Medulla oblongata (tissue), 1 donor: Measurements from ENCODE around the gene MSL2.
"Not testable (repeated sequence)": the region's sequence is repeated elsewhere in the genome, so short reads cannot be mapped to it uniquely, and the experiment has no call there.

ENCODE experiments used
- DNase-seq: peaks from one replicate; pipeline ENCODE4 v3.0.0-alpha.2; 2015; ENCODE audit errors: extremely low spot score

MSL2 gene, protein sequence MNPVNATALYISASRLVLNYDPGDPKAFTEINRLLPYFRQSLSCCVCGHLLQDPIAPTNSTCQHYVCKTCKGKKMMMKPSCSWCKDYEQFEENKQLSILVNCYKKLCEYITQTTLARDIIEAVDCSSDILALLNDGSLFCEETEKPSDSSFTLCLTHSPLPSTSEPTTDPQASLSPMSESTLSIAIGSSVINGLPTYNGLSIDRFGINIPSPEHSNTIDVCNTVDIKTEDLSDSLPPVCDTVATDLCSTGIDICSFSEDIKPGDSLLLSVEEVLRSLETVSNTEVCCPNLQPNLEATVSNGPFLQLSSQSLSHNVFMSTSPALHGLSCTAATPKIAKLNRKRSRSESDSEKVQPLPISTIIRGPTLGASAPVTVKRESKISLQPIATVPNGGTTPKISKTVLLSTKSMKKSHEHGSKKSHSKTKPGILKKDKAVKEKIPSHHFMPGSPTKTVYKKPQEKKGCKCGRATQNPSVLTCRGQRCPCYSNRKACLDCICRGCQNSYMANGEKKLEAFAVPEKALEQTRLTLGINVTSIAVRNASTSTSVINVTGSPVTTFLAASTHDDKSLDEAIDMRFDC

DNA sequence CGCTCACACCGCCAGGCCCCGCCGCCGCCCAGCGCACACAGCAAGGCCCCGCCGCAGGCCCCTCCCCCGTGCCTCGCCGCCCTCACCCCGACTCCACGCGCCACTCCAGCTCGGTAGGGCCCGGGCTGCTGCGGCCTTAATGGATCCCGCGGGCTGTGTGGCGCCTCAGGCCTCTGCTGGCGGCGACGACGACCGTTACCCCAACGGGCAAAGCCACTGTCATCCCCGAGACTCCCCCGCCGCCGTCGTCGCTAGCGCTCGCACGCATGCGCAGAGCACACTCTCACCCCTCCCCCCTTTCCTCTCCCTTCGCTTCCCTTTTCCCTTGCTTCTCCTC, at the start of gene MSL2:
Gene MSL2, minus strand, starts transcription at position 272 of the 337 bp plus-strand sequence. CDS start 1,222 bp downstream, outside the sequence.
- no peak for DNase-seq

DNA sequence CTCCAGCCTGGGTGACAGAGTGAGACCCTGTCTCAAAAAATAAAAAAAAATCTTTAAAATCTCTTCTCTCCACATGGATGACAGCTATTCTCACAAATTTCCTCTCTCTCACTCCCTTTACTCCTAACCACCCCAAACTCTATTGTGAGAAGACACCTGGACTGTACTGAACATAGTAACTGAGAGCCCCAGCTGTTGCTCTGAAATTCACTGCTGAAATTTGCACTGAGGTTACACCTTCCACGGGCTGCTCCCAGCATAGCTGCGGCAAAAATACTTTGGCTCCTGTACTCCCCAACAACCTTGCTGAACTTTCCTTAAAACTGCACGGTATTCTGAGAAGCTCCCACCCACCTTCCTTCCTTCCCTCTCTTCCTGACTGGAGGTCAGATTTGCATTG, 49.6 kb upstream of the MSL2 start:
- DNase-seq: no peak

DNA sequence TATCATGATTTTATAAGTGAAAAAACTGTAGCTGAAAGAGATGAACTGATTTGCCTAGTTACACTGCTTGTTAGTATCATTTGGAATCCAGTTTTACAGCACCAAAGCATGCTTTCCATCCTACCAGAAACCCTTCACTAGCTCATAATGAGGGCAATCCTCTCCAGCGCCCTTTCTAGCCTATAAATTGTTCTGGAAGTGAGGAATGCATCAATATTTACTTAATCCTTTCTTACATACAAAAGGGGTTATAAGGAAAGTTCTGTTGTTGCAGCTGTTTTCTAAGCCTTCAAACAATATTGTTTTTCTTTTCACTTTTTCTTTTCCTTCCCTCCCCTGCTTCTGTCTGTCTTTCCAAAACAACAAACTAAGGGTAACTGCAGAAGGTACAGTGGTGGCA, 43.0 kb upstream of the MSL2 start:
- DNase-seq: no peak

DNA sequence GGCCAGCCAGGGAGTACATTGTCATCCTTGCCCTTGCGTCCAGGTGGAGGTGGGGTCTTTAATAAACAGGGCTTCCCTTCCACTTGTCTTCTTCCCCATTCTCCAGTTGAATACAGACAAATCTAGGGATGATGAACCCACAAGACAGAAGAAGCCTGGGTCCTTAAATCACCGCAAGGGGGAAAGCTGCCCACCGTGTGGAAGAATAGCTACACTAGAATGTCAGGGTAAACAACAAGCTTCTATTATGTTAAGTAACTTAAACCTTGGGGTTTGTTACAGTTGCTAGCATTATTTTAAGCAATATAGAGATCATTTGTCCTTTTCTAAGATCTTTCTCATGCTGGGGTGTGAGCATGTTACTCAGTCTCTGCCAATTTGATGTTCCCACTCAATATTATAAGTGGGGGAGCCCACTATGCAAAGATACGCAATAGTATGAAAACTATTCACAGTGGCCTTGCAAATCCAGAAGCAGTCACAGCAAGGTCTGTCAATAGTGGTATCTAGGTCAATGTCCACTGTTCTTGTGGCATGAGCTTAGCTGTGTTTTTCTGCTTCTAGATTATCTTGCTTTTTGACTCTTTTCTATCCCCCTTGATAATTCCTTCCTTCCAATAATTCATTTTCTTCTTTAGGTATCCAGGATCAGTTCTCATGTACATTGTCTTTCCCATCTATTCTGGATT, 42.0 kb upstream of the MSL2 start:
- DNase-seq: no peak

DNA sequence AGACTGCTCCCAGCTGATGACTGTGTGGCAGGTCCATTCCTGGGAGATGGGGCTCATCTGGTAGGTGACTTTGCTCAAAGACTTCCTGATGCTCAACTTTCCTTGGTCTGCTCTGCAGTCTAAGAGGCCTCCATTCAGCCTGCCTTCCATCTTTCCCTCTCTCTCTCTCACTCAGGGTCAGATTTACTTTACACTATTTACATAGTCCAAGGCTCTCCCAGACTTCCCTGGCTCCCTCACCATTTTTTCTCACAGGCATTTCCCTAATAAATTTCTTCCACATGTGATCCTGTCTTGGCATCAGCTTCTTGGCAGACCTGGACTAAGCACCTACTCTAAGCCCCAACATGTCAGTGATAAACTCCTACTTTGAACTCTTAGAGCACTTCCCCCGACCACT, 41.0 kb upstream of the MSL2 start:
- no peak for DNase-seq

DNA sequence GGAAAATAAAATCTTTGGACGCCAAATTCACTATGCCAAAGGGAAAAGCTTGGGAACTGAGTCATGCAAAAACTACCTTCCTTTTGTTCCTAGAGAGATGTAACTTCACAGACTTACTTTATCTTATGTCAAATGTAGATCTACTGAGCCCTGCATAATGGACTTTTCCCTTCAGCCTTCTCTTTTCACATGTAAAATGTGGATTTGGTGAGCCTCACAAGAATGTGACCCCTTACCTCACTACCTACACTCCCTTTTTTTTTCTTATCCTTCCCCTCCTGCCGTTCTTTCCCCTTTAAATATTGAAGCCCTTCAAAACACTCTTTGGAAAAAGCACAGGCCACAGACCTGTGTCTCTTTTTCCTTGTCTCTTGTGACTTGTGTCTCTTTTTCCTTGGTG, 40.0 kb upstream of the MSL2 start:
- no peak for DNase-seq

DNA sequence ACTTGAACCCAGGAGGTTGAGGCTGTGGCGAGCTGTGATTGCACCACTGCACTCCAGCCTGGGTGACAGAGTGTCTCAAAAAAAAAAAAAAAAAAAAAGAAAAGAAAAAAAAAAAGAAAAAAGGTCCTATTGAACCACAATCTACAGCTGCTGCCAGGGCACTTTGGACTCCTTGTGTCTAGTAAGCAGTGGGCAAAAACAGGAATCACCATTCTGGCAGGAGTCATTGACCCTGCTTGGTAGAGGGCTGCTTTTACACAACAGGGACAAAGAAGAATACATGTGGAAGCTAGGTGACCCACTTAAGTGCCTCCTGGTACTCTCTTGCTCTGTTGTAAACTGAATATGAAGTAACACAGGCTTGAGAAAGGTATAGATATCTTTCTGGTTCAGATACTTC, 39.4 kb upstream of the MSL2 start:
- no peak for DNase-seq

DNA sequence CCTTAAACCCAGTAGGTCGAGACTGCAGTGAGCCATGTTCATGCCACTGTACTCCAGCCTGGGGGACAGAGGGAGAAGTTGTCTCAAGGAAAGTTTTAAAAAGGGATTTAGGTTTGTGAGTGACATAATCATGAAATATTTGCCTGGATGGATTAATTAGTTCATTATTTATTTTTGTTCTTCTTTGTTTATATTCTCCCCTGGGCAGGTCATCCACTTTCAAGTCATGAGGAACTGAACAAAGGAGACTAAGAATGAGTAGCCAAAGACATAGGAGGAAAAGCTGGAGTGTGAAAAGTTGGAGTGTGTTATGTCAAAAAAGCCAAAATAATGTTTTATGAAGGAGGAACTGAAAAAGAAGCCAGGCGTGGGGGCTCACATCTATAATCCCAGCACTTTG, 36.3 kb upstream of the MSL2 start:
- DNase-seq: no peak

DNA sequence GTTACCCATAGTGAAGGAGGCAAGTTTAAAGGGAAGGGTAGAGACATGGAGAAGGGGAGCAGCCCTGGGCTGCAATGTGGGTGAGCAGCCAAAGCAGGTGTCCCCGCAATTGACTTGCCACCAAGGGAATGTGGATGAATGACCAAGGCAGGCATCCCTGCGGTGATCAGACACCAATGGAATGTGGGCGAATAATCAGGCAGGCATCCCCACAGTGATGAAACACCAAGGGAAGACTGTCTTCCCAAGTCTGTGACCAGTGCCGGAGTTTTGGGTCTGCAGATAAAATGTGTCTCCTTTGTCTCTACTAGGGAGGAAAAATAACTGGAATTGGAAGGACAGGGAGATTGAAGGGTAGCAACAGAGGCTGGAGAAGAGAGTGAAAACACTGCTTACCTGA, 26.6 kb upstream of the MSL2 start:
- not testable (repeated sequence) for DNase-seq

DNA sequence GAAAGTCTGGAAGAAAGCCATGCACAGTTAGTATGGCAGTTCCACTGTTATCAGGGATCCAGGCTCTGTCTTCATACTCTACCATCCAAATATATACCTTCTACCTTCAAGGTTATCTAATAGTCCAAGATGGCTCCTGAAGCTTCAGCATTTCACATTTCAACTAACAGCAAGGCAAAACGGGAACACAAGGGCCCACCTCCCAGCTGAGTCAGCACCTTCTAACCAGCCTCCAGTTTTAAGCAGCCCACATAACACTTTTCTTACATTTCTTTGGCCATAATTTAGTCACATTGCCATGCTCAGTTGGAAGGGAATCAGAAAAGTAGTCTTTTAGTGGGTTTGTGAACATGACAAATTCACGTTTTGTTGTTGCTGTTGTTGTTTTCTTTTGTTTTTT, 15.4 kb upstream of the MSL2 start:
- no peak for DNase-seq

DNA sequence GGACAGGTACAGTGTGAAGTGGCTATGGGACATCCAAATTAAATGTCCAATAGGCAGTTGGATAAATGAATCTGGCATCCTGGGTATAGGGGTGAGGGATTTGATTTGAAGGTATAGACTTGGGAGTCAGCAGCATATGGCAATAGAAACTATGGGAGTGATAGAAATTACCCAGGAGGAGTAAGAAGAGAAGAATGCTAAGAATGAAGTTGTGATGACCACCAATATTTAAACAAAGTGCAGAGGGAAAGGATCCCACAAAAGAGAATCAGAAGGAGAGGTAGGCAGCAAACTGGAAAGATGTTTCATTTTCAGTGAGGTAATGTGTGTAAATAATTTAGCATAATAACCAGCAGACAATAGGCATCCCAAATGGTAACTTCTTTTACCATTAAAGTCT, 13.8 kb upstream of the MSL2 start:
- no peak for DNase-seq

DNA sequence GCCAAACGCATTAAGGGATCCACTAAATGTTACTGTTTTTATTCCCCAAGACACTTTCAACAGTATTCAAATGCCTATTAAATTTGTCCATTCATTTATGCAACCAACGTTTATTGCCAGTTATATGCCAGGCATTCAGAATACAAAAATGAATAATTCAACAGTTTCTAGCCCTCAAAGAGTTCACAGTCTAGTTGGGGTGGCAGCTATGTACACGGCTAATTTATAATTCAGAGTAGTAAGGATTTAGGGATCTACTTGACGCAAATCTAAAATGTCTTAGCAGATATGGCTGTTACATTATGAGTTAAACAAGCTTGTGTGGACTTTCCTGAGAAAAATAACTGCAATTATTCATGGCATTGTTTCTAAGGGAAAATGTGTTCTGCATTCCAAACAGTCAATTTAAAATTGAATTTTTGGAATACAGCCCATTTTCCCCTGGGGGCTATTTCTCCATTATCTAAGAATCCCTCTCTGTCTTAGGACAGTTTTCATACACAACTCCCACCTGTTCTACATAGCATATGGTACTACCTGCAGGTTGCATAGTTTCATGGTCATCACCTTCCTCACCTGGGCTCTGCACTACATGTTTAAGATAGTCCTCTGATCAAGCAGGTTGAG, 11.5 kb upstream of the MSL2 start:
- no peak for DNase-seq

DNA sequence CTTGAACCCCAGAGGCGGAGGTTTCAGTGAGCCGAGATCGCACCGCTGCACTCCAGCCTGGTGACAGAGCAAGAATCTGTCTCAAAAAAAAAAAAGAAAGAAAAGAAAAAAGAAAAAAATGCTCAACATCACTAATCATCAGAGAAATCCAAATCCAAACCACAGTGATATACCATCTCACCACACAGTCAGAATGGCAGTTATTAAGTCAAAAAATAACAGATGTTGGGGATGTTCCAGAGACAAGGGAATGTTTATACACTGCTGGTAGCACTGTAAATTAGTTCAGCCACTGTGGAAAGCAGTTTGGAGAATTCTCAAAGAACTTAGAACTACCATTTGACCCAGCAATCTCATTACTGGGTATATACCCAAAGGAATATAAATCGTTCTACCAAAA, 3.1 kb upstream of the MSL2 start:
- not testable (repeated sequence) for DNase-seq

DNA sequence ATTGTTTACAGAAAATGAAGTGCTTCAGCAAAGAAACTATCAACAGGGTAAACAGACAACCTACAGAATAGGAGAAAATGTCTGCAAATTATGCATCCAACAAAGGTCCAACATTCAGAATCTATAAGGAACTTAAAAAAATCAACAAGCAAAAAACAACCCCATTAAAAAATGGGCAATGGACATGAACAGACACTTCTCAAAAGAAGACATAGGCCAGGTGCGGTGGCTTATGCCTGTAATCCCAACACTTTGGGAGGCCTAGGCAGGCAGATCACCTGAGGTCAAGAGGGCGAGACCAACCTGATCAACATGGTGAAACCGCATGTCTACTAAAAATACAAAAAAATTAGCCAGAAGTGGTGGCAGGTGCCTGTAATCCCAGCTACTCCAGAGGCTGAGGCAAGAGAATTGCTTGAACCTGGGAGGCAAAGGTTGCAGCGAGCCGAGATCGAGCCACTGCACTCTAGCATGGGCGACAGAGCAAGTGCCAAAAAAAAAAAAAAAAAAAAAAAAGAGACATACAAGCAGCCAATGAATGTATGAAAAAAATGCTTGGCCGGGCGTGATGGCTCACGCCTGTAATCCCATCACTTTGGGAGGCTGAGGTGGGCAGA, 2.4 kb upstream of the MSL2 start:
- DNase-seq: not testable (repeated sequence)

DNA sequence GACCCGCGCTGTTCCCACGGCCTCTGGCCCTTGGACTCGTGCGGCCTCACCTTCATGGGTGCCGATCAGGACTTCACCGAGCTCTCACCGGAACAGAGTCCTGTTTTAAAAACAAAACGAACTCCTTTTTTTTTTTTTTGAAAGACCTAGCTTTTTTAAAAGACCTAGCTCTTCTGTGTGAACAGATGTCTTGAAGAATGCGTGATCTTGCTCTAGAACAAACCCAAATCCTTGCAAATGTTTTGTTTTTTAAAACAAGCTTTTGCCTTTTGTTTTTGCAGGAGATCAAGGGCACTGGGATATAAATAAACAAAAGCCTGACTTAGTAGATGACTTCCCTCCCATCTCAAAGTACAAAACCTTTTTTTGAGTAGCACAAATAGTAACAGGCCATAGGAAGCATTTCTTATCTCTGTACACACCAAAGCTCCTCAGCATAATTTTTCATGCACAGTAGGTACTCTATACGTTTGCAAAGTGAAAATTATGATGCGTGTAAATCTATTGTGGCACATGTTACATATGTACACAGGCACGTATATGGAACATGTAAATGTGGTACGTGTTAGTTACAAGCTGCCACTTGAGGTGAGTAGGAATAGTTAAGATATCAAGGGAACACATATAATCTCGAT, 1.1 kb upstream of the MSL2 start:
- no peak for DNase-seq

DNA sequence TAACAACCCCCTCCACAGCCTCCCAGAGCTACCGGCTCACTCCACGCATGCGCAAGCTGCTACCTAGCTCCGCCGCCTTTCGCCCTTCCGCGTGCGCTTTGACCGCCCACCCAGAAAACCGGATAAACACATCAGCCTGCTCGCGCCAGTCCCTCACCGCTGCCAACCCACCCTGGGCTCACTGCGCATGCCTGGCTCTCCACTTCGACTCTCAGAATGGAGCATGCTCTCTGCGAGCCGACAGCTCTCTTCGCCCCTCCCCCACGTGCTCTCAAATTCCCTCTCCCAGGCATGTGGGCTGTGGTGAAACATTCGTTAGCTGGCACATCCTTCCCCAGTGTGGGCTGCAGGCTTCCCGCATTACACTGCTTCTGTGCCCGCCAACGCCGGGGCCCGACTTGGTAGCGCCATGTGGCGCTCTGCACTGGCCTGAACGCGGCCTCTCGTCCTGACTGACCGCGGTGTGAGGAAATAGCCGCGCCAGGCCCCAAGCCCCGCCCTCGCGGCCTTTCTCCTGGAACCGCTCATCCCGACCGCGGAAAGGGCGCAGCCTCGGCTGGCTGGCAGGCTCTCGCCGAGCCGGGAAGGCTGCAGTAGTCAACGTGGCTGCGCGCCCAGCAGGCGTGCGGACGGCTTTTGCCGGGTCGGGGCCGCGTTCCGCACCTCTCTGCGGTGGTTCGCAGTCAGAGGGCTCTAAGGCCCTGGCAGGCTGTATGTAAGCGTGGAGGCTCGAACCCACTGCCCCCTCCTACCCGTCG, 445 bp upstream of the MSL2 start:
- peak; percentile 99 for DNase-seq

DNA sequence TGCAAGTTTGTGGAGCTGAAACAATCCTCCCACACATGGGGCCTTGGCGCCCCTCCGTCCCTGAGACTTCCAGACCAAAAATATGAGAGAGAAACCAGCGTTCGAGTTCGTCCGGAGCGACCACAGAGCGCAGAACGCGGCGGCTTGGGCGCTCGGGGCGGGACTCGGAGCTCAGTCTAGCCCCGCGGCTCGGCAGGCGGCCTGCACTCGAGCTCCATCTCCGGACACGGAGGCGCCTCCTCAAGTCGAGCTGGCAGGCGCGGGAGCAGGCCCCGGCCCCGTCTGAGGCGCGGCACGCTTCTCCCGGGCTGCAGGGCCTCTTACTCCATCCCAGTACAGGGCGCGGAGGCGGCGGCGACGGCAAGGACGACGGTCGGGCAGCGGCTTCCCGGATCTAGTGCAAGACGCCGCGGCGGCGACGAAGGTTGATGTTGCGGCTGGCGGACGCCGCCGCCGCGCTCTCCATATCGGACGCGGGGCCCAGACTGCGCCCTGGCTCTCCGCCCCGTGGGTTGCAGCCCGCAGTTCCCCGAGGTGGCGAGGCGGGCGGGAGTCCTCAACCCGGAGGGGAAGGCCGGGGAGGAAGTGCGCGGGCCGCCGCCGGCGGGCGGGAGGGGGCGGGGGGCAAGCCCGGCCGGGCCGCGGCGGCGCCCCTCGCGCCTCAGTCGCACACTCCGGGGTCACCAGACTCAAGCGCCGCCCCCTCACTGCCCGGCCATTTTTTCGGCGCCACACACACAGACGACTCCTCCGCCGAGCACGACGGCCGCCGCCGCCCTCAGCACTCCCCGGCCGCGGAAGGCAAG, 674 bp downstream of the MSL2 start:
- peak; percentile 79 for DNase-seq

DNA sequence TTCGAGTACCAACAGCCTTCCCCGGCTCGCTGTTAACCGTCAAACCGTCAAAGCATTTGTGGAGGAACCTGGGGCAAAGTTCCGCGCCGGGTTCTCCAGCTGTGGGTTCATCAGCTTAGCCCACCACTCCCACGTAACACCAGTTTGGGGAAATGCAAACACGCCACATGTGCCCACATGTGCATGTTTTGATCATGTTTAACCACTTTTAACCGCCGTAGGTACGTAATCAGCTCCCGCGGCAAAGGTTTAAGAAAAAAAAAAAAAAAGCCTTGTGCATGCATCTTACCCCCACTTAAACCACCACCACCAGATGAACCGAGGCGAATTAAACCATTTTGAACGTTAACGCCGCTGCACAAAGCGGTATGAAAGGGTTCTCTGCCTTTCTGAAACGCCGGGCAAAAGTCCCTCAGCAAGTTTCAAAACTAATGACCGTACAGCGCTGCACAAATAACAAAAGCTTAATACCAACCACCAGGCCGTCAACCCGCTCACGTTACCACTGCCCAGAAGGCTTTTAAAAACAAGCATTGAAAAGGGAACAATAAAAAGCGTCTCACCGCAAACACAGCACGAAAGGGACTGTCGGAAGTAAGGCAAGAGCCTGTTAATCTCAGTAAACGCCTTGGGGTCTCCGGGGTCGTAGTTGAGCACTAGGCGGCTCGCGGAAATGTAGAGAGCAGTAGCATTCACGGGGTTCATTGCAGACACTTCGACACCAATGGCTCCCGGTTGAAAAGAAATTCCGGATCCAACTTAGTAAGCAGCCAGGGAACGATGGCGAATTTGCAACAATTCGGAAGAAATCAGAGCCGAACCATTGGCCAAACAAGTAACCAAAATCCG, 1.5 kb downstream of the MSL2 start:
- DNase-seq: no peak
